ENCODE results near the gene IZUMO2. TPM values are rescaled to one million over a fixed set of nuclear protein-coding genes. Genes with fewer than 3 reads are reported as not detected.

IZUMO2 gene
- total and polyA plus RNA-seq, 9 of the 15 experiments (the other 6 are each of a cell fraction or from before 2014, with no cell fraction given), result not detected

GRCh38 chr19:50202386-50202785, 39.3 kb upstream of the IZUMO2 start (continued):
- TF ChIP-seq THRAP3 (IDR thresholded peaks at IDR 0.05; ENCODE audit: borderline replicate concordance) (no peak), HNRNPH1 (optimal IDR thresholded peaks at IDR 0.05; ENCODE audit: low read depth, low read length) (no peak), SREBF1 (IDR thresholded peaks at IDR 0.05; ENCODE audit: borderline replicate concordance, low read depth, low read length) (no peak), PHB2 (IDR thresholded peaks at IDR 0.05; ENCODE audit: low read depth) (no peak), ZNF561 (CRISPR knock-in tag; conservative IDR thresholded peaks at IDR 0.05) (no peak), ZNF347 (CRISPR knock-in tag; IDR thresholded peaks at IDR 0.05; ENCODE audit: low read depth) (no peak), RNF2 (IDR thresholded peaks at IDR 0.05) (no peak), POLR2B (IDR thresholded peaks at IDR 0.05; ENCODE audit: low read depth, partially characterized antibody) (no peak), CXXC5 (CRISPR knock-in tag; IDR thresholded peaks at IDR 0.05) (no peak), GTF2A2 (tag; IDR thresholded peaks at IDR 0.05) (no peak), CBFA2T2 (conservative IDR thresholded peaks at IDR 0.05) (no peak), PKNOX1 (IDR thresholded peaks at IDR 0.05) (no peak), HIVEP1 (CRISPR knock-in tag; IDR thresholded peaks at IDR 0.05) (no peak)
- TF ChIP-seq, protein P1, sequence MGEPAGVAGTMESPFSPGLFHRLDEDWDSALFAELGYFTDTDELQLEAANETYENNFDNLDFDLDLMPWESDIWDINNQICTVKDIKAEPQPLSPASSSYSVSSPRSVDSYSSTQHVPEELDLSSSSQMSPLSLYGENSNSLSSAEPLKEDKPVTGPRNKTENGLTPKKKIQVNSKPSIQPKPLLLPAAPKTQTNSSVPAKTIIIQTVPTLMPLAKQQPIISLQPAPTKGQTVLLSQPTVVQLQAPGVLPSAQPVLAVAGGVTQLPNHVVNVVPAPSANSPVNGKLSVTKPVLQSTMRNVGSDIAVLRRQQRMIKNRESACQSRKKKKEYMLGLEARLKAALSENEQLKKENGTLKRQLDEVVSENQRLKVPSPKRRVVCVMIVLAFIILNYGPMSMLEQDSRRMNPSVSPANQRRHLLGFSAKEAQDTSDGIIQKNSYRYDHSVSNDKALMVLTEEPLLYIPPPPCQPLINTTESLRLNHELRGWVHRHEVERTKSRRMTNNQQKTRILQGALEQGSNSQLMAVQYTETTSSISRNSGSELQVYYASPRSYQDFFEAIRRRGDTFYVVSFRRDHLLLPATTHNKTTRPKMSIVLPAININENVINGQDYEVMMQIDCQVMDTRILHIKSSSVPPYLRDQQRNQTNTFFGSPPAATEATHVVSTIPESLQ (CRISPR knock-in tag; IDR thresholded peaks at IDR 0.05), result no peak
- TF ChIP-seq, protein P2, sequence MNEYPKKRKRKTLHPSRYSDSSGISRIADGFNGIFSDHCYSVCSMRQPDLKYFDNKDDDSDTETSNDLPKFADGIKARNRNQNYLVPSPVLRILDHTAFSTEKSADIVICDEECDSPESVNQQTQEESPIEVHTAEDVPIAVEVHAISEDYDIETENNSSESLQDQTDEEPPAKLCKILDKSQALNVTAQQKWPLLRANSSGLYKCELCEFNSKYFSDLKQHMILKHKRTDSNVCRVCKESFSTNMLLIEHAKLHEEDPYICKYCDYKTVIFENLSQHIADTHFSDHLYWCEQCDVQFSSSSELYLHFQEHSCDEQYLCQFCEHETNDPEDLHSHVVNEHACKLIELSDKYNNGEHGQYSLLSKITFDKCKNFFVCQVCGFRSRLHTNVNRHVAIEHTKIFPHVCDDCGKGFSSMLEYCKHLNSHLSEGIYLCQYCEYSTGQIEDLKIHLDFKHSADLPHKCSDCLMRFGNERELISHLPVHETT (CRISPR knock-in tag; conservative IDR thresholded peaks at IDR 0.05 in 1 of 2, IDR thresholded peaks at IDR 0.05 in 1 of 2), result no peak
- TF ChIP-seq, protein P3, sequence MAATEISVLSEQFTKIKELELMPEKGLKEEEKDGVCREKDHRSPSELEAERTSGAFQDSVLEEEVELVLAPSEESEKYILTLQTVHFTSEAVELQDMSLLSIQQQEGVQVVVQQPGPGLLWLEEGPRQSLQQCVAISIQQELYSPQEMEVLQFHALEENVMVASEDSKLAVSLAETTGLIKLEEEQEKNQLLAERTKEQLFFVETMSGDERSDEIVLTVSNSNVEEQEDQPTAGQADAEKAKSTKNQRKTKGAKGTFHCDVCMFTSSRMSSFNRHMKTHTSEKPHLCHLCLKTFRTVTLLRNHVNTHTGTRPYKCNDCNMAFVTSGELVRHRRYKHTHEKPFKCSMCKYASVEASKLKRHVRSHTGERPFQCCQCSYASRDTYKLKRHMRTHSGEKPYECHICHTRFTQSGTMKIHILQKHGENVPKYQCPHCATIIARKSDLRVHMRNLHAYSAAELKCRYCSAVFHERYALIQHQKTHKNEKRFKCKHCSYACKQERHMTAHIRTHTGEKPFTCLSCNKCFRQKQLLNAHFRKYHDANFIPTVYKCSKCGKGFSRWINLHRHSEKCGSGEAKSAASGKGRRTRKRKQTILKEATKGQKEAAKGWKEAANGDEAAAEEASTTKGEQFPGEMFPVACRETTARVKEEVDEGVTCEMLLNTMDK (IDR thresholded peaks at IDR 0.05; ENCODE audit: borderline replicate concordance, insufficient read depth, low read depth, low read length, poor library complexity, severe bottlenecking), result no peak
